DMS79 treated with DMSO at 0.1 percent for 48 hours (cell line): ENCODE results near the gene RBM17.
"Not testable (repeated sequence)": the region's sequence is repeated elsewhere in the genome, so short reads cannot be mapped to it uniquely, and the experiment has no call there.

ENCODE experiments used
- DNase-seq: peaks from one replicate; lab custom pipeline; 2025; lab: John Stamatoyannopoulos, UW

The RBM17 gene

DNA sequence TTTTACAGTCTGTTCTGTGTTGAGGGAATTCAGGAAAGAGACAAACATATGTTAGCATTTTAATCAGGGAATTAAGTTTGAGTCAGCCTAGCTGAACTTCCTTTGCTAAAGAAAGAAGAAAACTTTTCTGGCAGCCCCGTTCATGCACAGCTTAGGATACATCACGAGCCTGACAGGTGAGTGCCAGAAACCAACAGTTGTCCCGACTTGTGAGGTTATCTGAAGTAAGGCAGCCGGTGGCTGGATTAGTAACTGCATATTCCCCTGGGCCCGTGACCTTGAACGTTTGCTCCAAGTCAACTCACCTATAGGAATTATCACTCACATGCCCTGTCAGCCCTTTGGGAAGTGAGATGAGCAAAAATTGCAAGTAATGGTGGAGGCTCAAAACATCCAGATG is 24.1 kb downstream of the RBM17 start:
- DNase-seq = no peak

DNA sequence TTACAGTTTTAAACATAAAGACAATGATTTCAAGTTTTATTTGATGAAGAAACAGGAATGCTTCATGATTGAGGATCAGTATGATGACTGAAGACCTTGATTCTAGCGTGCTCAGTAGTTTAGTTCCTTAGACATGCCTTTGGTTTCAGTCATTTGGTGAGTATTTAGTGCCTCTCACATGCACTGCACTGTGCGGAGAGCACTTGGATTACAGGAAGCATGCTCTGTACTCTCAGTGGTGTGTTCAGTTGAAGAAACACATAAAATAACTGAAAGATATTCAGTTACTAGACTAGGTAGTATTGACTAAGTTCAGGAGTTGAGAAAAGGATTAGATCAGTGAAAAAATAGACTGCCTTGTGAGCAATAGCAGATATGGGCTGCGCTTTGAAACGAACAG is 25.5 kb downstream of the RBM17 start:
- no peak for DNase-seq

DNA sequence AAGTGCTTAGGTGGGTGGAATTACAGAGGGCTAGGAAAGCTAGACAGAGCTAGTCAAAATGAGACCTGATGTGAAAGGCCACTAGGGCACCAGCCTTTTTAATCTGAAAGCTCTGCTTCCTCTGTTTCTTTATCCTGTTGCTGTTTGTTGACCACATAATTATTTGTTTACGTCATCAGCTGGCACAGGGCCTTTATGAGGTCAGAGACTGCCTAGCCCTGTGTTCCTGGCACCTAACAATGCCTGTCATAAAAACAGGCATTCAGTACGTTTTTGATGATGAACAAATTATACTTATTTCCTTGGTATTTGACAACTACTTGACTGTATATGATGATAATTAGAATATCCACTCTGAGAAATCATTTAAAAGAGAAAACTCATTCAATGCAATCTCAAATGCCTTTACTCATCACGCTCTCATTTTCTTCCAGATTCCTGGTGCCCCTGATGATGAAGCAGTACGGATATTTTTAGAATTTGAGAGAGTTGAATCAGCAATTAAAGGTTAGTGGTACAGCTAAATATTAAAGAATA is 26.0 kb downstream of the RBM17 start:
- DNase-seq = no peak

DNA sequence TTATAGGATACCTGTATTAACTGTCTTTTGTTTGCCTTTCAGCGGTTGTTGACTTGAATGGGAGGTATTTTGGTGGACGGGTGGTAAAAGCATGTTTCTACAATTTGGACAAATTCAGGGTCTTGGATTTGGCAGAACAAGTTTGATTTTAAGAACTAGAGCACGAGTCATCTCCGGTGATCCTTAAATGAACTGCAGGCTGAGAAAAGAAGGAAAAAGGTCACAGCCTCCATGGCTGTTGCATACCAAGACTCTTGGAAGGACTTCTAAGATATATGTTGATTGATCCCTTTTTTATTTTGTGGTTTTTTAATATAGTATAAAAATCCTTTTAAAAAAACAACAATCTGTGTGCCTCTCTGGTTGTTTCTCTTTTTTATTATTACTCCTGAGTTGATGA is 26.6 kb downstream of the RBM17 start:
- no peak for DNase-seq

DNA sequence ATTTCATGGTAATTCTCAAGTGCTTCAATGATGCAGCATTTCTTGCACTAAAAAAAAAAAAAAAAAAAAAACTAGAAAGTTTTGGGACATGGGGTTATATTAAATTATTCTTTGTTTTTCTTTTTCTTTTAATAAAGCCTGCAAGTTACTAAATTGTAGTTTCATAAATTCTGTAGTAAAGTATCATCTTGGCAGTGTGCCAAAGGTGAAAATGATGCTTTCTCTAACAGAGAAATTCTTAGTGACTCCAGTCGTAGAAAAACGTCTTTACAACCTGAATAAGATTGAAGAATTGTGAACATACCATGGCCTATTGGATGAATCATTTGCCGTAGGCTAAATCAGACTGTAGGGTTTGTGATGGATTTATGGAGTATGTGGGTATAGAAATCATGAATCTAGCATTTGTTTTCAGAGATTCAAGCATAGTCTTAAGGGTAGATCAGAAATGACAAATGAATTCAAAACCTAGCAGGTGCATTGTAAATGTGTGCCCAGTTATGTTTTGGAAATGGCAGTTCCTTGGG is 27.1 kb downstream of the RBM17 start:
- no peak for DNase-seq

DNA sequence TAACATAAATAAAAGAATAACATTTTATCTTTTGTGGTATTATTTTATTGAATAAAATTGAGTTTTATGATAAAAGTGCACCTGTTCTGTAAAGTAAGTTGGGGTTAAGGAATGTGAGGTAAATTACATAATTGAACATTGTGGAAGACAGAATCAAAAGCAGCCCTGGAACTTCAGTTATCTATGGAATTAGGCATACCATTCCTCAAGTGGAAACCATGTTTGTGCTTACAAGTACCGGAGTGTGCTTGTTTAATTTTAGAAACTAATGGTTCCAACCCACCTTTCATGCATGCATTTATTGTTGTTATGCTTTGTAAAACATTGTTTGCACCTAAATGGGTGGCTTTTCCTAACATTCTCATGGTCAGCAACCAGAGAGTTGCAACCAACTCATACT is 28.0 kb downstream of the RBM17 start:
- no peak for DNase-seq

DNA sequence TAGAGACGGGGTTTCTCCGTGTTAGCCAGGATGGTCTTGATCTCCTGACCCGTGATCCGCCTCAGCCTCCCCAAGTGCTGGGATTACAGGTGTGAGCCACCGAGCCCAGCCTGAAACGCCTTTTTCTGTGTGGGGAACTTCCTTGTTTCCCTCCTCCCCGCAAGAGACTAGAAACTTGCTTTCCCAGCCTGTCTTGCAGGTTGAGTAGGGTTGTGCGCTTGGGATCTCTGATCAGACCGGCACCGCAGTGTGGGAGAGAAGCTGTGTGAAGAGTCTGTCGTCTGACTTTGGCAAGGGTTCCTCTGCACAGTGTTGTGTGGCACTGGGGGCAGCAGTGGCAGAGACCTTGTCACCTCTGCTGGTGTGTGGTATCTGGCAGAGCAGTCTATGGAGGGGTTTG is 28.9 kb downstream of the RBM17 start:
- DNase-seq = no peak

DNA sequence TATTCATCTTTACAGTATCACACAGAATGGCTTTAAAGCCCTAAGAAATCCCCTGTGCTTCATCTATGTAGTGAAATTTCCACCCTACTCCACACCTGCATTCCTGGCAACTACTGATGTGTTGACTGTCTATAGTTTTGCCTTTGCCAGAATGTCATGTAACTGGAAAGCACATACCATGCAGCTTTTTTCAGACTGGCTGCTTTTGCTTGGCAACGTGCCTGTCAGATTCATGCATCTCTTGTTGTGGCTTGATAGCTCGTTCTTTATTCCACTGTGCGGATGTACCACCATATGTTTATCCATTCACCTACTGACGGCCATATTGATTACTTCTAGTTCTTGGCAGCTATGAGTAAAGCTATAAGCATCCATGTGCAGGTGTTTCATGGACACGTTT is 30.6 kb downstream of the RBM17 start:
- DNase-seq = no peak

DNA sequence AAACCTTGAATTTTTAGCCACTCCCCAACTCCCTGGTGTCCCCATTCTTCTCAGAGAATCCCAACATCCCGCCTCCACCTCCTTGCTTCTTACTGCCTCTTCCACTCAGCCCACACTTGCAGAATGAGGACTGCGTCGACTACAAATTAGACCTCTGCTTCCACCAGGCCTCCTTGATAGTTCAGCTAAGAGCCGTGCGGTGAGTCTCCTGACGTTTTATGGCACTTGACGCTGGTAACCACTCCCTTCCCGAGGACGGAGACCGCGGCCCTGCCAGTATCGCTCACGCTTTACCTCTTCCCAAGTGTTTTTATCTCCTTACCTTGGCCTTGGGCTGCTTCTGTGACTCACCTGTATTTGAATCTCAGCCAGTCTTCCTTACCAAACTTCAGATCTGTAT is 31.1 kb downstream of the RBM17 start:
- peak; percentile 5 for DNase-seq

DNA sequence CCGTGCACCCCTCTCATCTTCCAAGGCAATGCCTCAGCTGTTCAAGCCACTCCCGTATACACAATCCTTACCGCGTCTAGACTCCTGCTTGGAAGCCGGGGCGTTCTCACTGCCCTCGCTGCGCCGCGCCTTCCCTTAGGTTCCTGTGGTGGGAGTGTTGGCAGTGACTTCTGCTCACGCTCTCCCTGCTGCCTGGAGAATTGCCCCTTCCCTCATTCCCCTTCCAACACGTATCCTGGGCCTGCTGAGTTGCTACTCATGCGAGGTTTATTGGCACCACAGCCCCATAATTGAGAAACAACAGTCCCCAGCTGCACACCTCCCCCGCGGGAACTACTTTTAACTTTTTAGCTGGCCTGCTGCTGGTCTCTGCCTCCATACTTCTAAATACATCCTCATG is 31.9 kb downstream of the RBM17 start:
- DNase-seq = no peak

DNA sequence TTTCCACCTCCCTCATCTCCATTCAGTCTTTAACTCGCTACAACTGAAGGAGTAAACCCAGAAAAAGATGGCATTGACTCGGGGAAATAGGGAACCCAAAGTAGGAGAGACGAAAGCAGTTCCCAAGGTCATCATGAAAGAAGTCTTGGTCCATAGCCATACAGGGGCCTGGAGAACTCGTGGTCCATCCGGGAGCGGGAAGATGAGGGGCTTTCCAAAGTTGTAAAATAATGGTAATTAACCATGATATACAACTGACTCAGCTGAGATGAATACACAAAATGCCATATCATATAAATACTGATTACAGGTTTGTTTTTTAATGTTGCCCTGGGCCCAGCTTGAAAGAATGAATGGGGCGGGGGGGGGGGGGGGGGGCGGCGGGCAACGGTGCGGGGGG is 32.3 kb downstream of the RBM17 start:
- DNase-seq = no peak

DNA sequence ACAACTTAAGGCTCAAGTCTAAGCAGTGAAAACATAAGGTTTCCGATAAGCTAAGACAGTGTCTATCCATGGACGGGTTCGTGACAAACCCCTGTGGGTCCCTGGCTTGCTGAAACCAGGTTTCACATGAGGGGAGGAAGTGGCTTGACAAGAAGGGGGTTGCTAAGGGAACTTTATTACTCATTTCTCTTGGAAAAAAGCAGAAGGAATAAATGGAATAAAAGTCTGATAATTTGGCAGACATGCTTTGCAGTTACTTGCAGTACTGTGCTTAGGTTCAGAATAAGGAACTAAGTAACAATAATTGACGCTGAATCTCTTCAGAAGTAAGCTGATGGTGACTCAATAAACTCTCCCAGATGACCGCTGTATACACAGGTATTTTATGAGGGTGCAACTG is 34.7 kb downstream of the RBM17 start:
- no peak for DNase-seq

DNA sequence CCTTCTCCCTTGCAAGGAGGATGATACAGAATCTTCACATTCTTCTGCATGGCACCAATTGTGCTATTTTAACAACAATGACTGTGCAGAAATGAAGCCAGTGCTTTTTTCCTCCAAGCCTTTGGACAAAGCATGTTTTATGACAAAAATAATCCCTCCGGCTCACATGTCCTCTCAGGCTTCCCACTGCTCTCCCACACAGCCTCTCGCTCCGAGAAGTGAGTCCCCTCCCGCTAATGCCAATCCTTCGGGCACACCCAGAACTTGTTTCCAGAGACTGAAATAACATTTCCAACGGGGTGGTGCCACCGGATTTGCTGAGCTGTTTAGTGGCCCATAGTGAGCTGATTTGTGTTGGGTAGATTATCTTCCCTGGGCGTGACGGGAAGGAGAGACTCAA is 35.8 kb downstream of the RBM17 start:
- no peak for DNase-seq

DNA sequence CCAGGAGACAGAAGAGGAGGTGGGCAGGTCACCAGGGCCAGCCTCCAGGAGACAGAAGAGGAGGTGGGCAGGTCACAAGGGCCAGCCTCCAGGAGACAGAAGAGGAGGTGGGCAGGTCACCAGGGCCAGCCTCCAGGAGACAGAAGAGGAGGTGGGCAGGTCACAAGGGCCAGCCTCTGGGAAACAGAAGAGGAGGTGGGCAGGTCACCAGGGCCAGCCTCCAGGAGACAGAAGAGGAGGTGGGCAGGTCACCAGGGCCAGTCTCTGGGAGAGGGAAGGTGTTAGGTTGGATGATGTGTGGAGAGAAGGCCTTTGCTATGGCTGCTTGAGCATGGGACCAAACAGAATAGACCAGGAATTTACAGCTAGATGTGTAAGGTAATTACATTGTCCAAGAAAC is 38.6 kb downstream of the RBM17 start:
- not testable (repeated sequence) for DNase-seq

DNA sequence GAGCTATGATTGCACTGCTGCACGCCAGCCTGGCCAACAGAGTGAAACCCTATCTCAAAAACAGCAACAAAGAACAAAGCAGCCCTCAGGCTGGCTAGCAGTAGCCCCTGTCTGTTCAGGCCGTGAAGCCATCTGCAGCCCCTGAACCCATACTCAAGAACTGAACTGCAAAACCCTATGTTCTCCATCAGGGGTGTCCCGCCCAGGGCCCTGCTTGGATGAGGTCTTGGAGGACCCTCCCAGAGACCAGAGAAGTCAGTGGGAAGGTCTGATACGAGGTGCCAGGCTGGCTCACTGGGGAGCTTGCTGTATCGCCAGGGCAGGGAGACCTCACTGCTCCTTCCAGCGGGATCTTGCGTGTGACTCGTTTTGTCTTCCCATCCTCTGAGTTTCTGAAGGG is 39.3 kb downstream of the RBM17 start:
- no peak for DNase-seq

DNA sequence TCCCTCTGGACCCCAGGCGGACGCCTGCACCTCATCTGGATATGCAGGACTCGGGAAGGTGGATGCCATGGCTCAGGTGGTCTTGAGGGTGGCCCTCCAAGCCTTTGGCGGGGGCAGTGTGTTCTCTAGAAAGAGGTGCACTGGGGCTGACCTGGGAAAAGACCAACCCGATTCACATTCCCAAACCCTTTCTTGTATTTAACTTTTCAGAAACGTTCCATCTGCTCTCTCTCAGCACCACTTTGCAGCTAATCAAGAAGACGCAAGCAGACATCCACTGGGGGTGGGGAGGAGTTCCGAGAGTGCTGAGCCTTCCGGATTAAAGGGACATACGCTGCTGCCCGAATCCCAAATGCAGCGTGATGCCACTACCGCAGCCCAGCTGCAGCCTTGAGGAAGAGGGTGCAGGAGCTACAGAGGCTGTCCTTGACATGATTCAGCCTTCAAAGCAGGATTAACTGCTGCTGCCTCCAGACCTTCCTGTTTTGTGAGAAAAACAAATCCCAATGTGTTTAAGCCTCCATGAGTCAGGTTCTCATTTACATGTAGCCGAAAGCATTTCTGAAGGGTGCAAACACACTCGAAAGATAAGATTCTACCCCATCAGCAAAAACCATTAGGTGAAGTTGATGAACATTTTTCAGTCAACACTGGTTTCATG is 39.9 kb downstream of the RBM17 start:
- DNase-seq = no peak

DNA sequence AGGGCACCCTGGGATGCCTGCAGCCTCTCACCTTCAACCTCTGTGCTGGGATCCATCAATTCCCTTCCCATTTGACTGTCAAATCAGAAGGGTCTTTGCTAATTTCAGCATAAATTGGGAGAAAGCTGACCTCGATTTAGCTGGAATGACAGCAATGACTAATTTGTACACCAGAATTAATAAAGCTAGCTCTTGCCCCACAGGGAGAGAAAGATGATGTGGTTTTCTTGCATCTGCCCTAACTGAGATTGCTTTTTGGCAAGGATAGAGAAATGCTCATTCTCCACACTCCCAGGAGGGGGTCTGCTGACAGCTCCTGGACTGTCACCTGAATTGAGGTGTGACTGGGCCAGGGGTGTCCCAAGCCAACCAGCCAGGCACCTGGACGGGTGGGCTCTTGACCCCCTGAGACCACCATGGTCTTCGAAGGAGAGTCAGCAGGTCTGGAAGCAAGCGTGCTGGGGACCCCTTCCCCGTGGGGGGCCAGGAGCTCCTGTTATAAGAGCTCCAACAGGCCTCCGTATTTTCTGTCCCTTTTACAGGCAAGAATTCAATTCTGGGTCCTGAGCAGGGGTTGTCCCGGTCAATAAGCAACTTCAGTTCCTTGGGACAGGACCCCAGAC is 42.1 kb downstream of the RBM17 start:
- DNase-seq = no peak

DNA sequence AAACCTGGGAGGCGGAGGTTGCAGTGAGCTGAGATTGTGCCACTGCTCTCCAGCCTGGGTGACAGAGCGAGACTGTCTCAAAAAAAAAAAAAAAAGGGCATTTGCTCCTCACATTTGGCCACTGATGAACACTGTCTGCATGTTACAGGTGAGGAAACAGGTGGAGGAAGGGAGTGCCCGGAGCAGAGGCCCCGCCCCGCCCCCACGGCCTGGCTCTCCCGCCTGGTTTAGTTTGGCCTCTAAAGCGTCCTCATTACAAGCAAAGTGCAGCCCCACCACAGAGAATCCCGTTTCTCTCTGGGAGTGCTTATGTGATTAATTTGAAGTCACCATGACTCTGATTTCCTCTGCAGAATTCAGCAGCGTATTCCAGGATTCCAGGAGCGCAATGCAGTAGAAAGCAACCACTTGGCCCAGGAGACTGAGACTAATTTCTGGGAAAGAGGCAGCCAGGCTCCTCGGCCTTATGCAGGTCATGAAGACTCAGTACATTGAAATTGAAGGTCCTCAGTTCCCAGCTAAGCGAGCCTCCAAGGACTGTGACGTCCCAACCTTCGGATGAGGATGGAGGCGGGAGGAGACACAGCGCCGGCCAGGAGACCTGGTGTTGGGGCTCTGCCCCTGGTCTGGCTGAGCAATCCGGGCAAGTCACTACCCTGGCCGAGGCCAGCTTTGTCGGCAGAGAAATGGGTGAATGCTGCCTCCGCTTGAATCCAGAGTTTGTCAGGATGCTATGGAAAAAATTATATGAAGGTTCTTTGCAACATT is 44.7 kb downstream of the RBM17 start:
- no peak for DNase-seq

DNA sequence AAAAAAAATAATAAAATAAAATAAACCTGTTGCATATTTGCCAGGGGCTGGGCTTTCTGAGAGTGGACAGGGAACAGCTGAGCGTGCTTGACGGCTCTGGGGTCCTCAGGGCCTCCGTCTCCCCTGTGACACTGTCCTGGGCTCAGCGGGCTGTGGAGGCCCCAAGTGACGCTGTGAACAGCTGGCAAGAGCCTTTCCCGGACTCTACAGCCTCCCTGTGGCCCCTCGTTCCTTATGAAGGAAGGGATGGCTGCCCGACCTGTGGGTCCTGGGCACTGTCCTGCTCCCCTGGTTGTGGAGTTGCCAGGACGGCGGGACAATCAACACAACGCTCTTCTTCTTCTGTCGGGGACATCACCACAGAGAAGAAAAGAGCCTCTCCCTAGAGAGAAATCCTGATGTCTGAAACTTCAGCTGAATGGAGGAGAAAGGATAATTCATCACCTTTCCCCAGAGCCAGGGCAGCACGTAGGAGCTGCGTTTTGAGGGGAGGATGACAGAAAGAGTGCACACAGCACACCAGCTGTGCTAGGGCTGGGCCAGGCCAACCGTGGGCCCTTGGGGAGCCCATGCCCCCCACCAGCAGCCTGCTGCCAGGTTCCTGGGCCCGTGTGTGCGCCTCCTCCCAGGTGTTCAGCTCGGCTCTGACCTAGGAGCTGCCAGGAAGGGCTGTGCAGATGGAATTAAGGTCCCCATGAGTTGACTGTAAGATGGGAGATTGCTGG is 45.4 kb downstream of the RBM17 start:
- no peak for DNase-seq

DNA sequence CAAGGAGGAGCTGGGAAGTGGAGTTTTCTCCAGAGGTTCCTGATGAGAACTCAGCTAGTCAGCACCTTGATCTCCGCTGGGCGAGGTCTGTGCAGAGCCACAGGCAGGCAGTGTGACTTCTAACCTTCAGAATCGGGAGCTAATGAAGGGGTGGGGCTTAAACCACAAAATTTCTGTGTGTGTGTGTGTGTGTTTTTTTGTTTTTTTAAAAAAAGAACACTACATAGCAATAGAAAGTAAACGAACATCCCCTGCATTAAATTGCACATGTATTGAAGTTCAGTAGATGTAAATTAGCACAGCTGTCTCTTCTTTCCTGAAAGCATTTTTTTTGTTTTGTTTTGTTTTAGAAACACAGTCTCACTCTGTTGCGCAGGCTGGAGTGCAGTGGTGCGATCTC is 46.2 kb downstream of the RBM17 start:
- DNase-seq = no peak

DNA sequence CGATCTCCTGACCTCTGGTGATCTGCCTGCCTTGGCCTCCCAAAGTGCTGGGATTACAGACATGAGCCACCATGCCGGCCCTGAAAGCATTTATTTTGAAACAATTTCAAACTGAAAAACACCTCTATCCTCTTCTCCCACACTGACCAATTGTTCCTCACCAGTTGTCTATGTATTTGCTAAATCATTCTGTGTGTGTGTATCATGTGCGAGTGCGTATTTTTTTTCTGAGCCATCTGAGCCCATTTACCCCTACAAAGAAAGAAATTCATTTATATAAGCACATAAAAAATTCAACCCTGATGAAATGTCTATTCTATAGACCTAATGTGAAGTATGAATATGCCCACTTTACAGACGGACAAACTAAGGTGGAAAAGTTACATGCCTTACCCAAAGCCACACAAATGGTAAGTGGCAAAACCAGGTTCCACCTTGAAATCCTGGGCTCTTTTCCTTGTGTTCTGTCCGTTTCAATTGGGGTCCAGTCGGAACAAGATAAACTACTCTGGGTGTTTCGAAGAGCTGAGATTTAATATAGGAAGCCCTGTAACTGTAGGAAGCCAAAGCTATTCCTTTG is 46.8 kb downstream of the RBM17 start:
- DNase-seq = no peak
